ENCODE data around the gene ADAMTSL4.

GRCh38 chr1:150568594-150568966 lies 19.4 kb downstream of the ADAMTSL4 start:
- no peak for TF ChIP-seq CTCF (IDR thresholded peaks at IDR 0.05)
- no peak for TF ChIP-seq POLR2A (IDR thresholded peaks at IDR 0.05)
